MM.1S (cell line): Measurements from ENCODE around the gene BCL11A.

Experiments
- DNase-seq: peaks from one replicate; pipeline ENCODE4 v3.0.0-alpha.2; 2015
- H2AFZ ChIP-seq: fragments of 300-600 bp; sonication (generic); 2 replicates; pipeline ENCODE4 v1.6.0; 2016; ENCODE audit warnings: antibody characterized with exemption, low read length
- H3F3A ChIP-seq: fragments of 300-600 bp; sonication (generic); 2 replicates; pipeline ENCODE4 v1.6.1; 2016; ENCODE audit warnings: mild to moderate bottlenecking, antibody characterized with exemption, low read length, moderate library complexity, mixed read lengths; ENCODE audit not compliant: insufficient read depth
- H3K27ac ChIP-seq: fragments of 300-600 bp; sonication (generic); 2 replicates; pipeline ENCODE4 v1.5.1; 2016; ENCODE audit warnings: mild to moderate bottlenecking, low read length
- H3K27me3 ChIP-seq: fragments of 300-600 bp; sonication (generic); replicated peaks from 2 replicates; pipeline ENCODE4 v1.6.0; 2016; ENCODE audit warnings: low read length; ENCODE audit not compliant: insufficient read depth
- H3K36me3 ChIP-seq: fragments of 300-600 bp; sonication (generic); replicated peaks from 2 replicates; pipeline ENCODE4 v1.6.1; 2016; ENCODE audit warnings: mild to moderate bottlenecking, low read length, mixed read lengths; ENCODE audit not compliant: insufficient read depth
- H3K4me1 ChIP-seq: fragments of 300-600 bp; sonication (generic); 2 replicates; pipeline ENCODE4 v1.6.1; 2016; ENCODE audit warnings: low read length, mixed read lengths
- H3K4me2 ChIP-seq: fragments of 300-600 bp; sonication (generic); 2 replicates; pipeline ENCODE4 v1.6.0; 2016; ENCODE audit warnings: low read depth, low read length
- H3K4me3 ChIP-seq: fragments of 300-600 bp; sonication (generic); 2 replicates; pipeline ENCODE4 v1.5.1; 2016; ENCODE audit warnings: low read length, mixed read lengths
- H3K79me2 ChIP-seq: fragments of 300-600 bp; sonication (generic); 2 replicates; pipeline ENCODE4 v1.6.1; 2016; ENCODE audit warnings: mixed run types, low read length, mixed read lengths
- H3K9ac ChIP-seq: fragments of 300-600 bp; sonication (generic); 2 replicates; pipeline ENCODE4 v1.6.1; 2016; ENCODE audit warnings: low read length, mixed read lengths
- H3K9me2 ChIP-seq: fragments of 300-600 bp; sonication (generic); replicated peaks from 2 replicates; pipeline ENCODE4 v1.6.1; 2016; ENCODE audit warnings: mild to moderate bottlenecking, low read length, mixed read lengths; ENCODE audit not compliant: insufficient read depth
- H3K9me3 ChIP-seq: fragments of 300-600 bp; sonication (generic); replicated peaks from 2 replicates; pipeline ENCODE4 v1.6.1; 2016; ENCODE audit warnings: mild to moderate bottlenecking, low read length, mixed read lengths; ENCODE audit not compliant: insufficient read depth
- H4K20me1 ChIP-seq: fragments of 300-600 bp; sonication (generic); 2 replicates; pipeline ENCODE4 v1.6.1; 2016; ENCODE audit warnings: mild to moderate bottlenecking, low read length, moderate library complexity, mixed read lengths; ENCODE audit not compliant: insufficient read depth
- CTCF ChIP-seq: fragments of 300-600 bp; sonication (generic); IDR thresholded peaks from 2 replicates; pipeline ENCODE4 v1.5.1; 2016; ENCODE audit warnings: antibody characterized with exemption, low read length, mixed read lengths
- EZH2 ChIP-seq: fragments of 300-600 bp; sonication (generic); optimal IDR thresholded peaks from 2 replicates; pipeline ENCODE3; 2017; ENCODE audit warnings: low read depth, mild to moderate bottlenecking, antibody characterized with exemption, low read length, mixed read lengths
- EZH2phosphoT487 ChIP-seq: fragments of 300-600 bp; sonication (generic); IDR thresholded peaks from 2 replicates; pipeline ENCODE4 v1.6.1; 2018; ENCODE audit warnings: antibody characterized with exemption, low read length

Gene BCL11A

GRCh38 chr2:60515721-60516226 lies 37.7 kb downstream of the BCL11A start:
- no peaks in the 10 kb centered on the region for H3K9me3 ChIP-seq
- no peaks in the 10 kb centered on the region for H3K36me3 ChIP-seq
- H2AFZ ChIP-seq = no peak overlapping the region
- H3K4me2 ChIP-seq = no peak overlapping the region
- H3K4me3 ChIP-seq = no peak overlapping the region
- no peaks in the 10 kb centered on the region for H3K27me3 ChIP-seq
- no peak overlapping the region for H3K27ac ChIP-seq
- no peak overlapping the region for H3K9ac ChIP-seq
- H3K4me1 ChIP-seq = no peaks in the 10 kb centered on the region
- H3K9me2 ChIP-seq = no peaks in the 10 kb centered on the region
- DNase-seq = no peak
- no peaks in the 10 kb centered on the region for H4K20me1 ChIP-seq
- H3F3A ChIP-seq = no peaks in the 10 kb centered on the region
- TF ChIP-seq CTCF = no peak
- TF ChIP-seq EZH2 = no peak
- no peak for TF ChIP-seq EZH2phosphoT487
- no peaks in the 10 kb centered on the region for H3K79me2 ChIP-seq

- Histone ChIP-seq H2AFZ (no peak overlapping the region), H3K27ac (no peak overlapping the region), H3F3A (no peaks in the 10 kb centered on the region), H3K9me2 (no peaks in the 10 kb centered on the region), H4K20me1 (no peaks in the 10 kb centered on the region), H3K36me3 (no peaks in the 10 kb centered on the region), H3K4me2 (no peak overlapping the region), H3K4me3 (no peak overlapping the region), H3K4me1 (no peaks in the 10 kb centered on the region), H3K27me3 (no peaks in the 10 kb centered on the region), H3K9ac (no peak overlapping the region), H3K9me3 (no peaks in the 10 kb centered on the region), H3K79me2 (no peaks in the 10 kb centered on the region)
- no peak for DNase-seq
- TF ChIP-seq EZH2phosphoT487 = no peak
- TF ChIP-seq CTCF = no peak
These were observed 39.5 kb downstream of the BCL11A start for GRCh38 chr2:60513996-60514395.

GRCh38 chr2:60513191-60513590 lies 40.3 kb downstream of the BCL11A start:
- Histone ChIP-seq H3F3A (no peaks in the 10 kb centered on the region), H3K4me1 (no peaks in the 10 kb centered on the region), H3K36me3 (no peaks in the 10 kb centered on the region), H4K20me1 (no peaks in the 10 kb centered on the region), H3K27me3 (no peaks in the 10 kb centered on the region), H3K79me2 (no peaks in the 10 kb centered on the region), H2AFZ (no peak overlapping the region), H3K4me2 (no peak overlapping the region), H3K9me2 (no peaks in the 10 kb centered on the region), H3K9me3 (no peaks in the 10 kb centered on the region), H3K9ac (no peak overlapping the region), H3K4me3 (no peak overlapping the region), H3K27ac (no peak overlapping the region)
- DNase-seq = no peak
- TF ChIP-seq CTCF = no peak
- TF ChIP-seq EZH2phosphoT487 = no peak
- no peak for TF ChIP-seq EZH2
